GM18508 (cell line): ENCODE results near the gene DDX1.
"Not testable (repeated sequence)": the region's sequence is repeated elsewhere in the genome, so short reads cannot be mapped to it uniquely, and the experiment has no call there.

ENCODE experiments used
- ATAC-seq: cut with Tn5 transposase; IDR thresholded peaks from one replicate; pipeline ENCODE4 v1.9.1; 2021; ENCODE audit warnings: moderate number of reproducible peaks; ENCODE audit not compliant: insufficient read depth, unreplicated experiment

Gene DDX1

GRCh38 chr2:15591692-15592463 lies at the start of gene DDX1:
Gene DDX1, plus strand, starts transcription at chr2:15591868. Its CDS starts 66 bp downstream, at chr2:15591934.
- ATAC-seq: peak; percentile 68

GRCh38 chr2:15542269-15542668 lies 49.4 kb upstream of the DDX1 start:
- not testable (repeated sequence) for ATAC-seq

GRCh38 chr2:15543053-15543452 lies 48.6 kb upstream of the DDX1 start:
- no peak for ATAC-seq

- ATAC-seq: no peak
These were observed 48.1 kb upstream of the DDX1 start for GRCh38 chr2:15543541-15543940.

GRCh38 chr2:15544227-15544626 lies 47.4 kb upstream of the DDX1 start:
- no peak for ATAC-seq

- ATAC-seq: no peak
These were observed 45.2 kb upstream of the DDX1 start for GRCh38 chr2:15546297-15547098.

- ATAC-seq: no peak
These were observed 44.4 kb upstream of the DDX1 start for GRCh38 chr2:15547115-15547876.

- ATAC-seq: no peak
These were observed 42.7 kb upstream of the DDX1 start for GRCh38 chr2:15548974-15549373.

- ATAC-seq: no peak
These were observed 38.1 kb upstream of the DDX1 start for GRCh38 chr2:15553519-15553918.

- no peak for ATAC-seq
These were observed 37.7 kb upstream of the DDX1 start for GRCh38 chr2:15553951-15554350.

GRCh38 chr2:15554525-15555218 lies 37.0 kb upstream of the DDX1 start:
- no peak for ATAC-seq

- ATAC-seq: no peak
These were observed 35.9 kb upstream of the DDX1 start for GRCh38 chr2:15555760-15556193.

GRCh38 chr2:15556311-15556930 lies 35.2 kb upstream of the DDX1 start:
- ATAC-seq: no peak

- no peak for ATAC-seq
These were observed 33.8 kb upstream of the DDX1 start for GRCh38 chr2:15557887-15558311.

GRCh38 chr2:15559379-15560139 lies 32.1 kb upstream of the DDX1 start:
- no peak for ATAC-seq

GRCh38 chr2:15560140-15560987 lies 31.3 kb upstream of the DDX1 start:
- ATAC-seq: no peak

GRCh38 chr2:15560988-15561573 lies 30.6 kb upstream of the DDX1 start, which contains the start of gene NBAS:
Gene NBAS, minus strand, starts transcription at chr2:15561334. Its CDS starts 30 bp downstream, at chr2:15561304.
- ATAC-seq: peak; percentile 62
